Astrocyte (in vitro differentiated cells and primary cell): ENCODE measurements around the gene TLCD2.

Source experiments
- CTCF ChIP-seq: IDR thresholded peaks from 2 replicates; pipeline ENCODE4 v1.5.1; 2011; ENCODE audit warnings: low read depth, mild to moderate bottlenecking, inconsistent platforms, low read length, moderate library complexity; ENCODE audit not compliant: insufficient read depth
- EZH2 ChIP-seq: IDR thresholded peaks from 2 replicates; pipeline ENCODE4 v1.6.1; 2012; ENCODE audit warnings: mild to moderate bottlenecking, low read length, inconsistent platforms; ENCODE audit not compliant: insufficient read depth

GRCh38 chr17:1731194-1731506 is 21.0 kb upstream of the TLCD2 start:
- TF ChIP-seq CTCF = no peak
- TF ChIP-seq EZH2 = no peak
